Measurements from ENCODE around the gene RGL2. TPM values are rescaled to one million over a fixed set of nuclear protein-coding genes. Genes with fewer than 3 reads are reported as not detected.

The RGL2 gene
- total and polyA plus RNA-seq, 2 donors (not counting 3 experiments of a cell fraction or from before 2014, with no cell fraction given) = 87.7 to 90.3 TPM

- FAIRE-seq = no peak
- intact Hi-C loops (cut with micrococcal nuclease) = no loop called here
- dilution Hi-C loops (cut with MboI; ENCODE audit: extremely low pct_ligation_motif_present, low sequenced_read_pairs) = no loop called here
- Histone ChIP-seq H3K9me3 (replicated peaks; ENCODE audit: control insufficient read depth, insufficient read depth, low read length) (no peaks in the 10 kb centered on the region), H3K27ac (ENCODE audit: insufficient read depth, low read depth, low read length) (no peak overlapping the region), H3K27me3 (ENCODE audit: control insufficient read depth in 2 of 2, insufficient read depth in 2 of 2, low read length in 2 of 2) (no peaks in the 10 kb centered on the region), H3K79me2 (ENCODE audit: control insufficient read depth, insufficient read depth, low read length) (peaks cover 25% of the 10 kb centered on the region), H3K4me2 (ENCODE audit: insufficient read depth, low read length) (no peak overlapping the region), H3K4me1 (ENCODE audit: control insufficient read depth, extremely low read depth, insufficient read depth, low read length) (peaks cover 17% of the 10 kb centered on the region), H3K9ac (replicated peaks; ENCODE audit: extremely low read depth, insufficient read depth, low read length) (no peak overlapping the region), H3K9me1 (replicated peaks; ENCODE audit: control insufficient read depth, extremely low read depth, insufficient read depth, low read length) (no peaks in the 10 kb centered on the region), H4K20me1 (replicated peaks; ENCODE audit: control insufficient read depth, extremely low read depth, insufficient read depth, low read length) (no peaks in the 10 kb centered on the region), H3K36me3 (ENCODE audit: control insufficient read depth in 2 of 2, extremely low read depth in 1 of 2, insufficient read depth in 2 of 2, low read length in 2 of 2) (peaks cover 7 to 33% of the 10 kb centered on the region in 2 experiments), H2AFZ (ENCODE audit: low read depth, low read length) (no peak overlapping the region), H3K4me3 (replicated peaks in 1 of 3; ENCODE audit: insufficient read depth in 1 of 3, low read depth in 1 of 3, low read length in 3 of 3) (no peak overlapping the region)
- ChIA-PET POLR2A (no interaction called here), CTCF (no interaction called here)
- BruUV-seq (replicated peaks) = no TSS peak
- DNase-seq (ENCODE audit: low read depth, low spot score) = no peak
- TF ChIP-seq MYC (IDR thresholded peaks at IDR 0.05; ENCODE audit: low read depth, low read length) (no peak), GATA2 (IDR thresholded peaks at IDR 0.05; ENCODE audit: insufficient read depth, insufficient read length, low read depth, low read length) (no peak), JUN (IDR thresholded peaks at IDR 0.05; ENCODE audit: borderline replicate concordance, insufficient read depth, insufficient read length, low read depth) (no peak), FOS (IDR thresholded peaks at IDR 0.05; ENCODE audit: borderline replicate concordance, insufficient read depth, low read length) (no peak), CTCF (IDR thresholded peaks at IDR 0.05; ENCODE audit: extremely low read depth in 1 of 2, insufficient read depth in 1 of 2, low read depth in 1 of 2, low read length in 2 of 2) (no peak), POLR2A (IDR thresholded peaks at IDR 0.05; ENCODE audit: low read depth, low read length) (no peak), POLR2AphosphoS5 (IDR thresholded peaks at IDR 0.05; ENCODE audit: insufficient read depth, low read depth, low read length) (no peak), EZH2 (IDR thresholded peaks at IDR 0.05; ENCODE audit: borderline replicate concordance, low read depth, low read length, severe bottlenecking) (no peak)
- TF ChIP-seq, protein P1, sequence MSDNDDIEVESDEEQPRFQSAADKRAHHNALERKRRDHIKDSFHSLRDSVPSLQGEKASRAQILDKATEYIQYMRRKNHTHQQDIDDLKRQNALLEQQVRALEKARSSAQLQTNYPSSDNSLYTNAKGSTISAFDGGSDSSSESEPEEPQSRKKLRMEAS (IDR thresholded peaks at IDR 0.05; ENCODE audit: insufficient read depth, insufficient read length) = no peak
These were observed 5.6 kb downstream of the RGL2 start for GRCh38 chr6:33292996-33293682.

All from endothelial cell of umbilical vein (primary cell).